Gastrocnemius medialis (tissue), 4 donors: ENCODE results near the gene HSPA1L. TPM values are rescaled to one million over a fixed set of nuclear protein-coding genes. Genes with fewer than 3 reads are reported as not detected.
A peak's percentile ranks its signal among the peaks of the same experiment; 100 is the strongest.
"Not testable (repeated sequence)": the region's sequence is repeated elsewhere in the genome, so short reads cannot be mapped to it uniquely, and the experiment has no call there.

ENCODE experiments used
- ATAC-seq, 2 donors: fragments of 150-250 bp; one replicate each; pipeline ENCODE4 v1.9.1; 2016
- DNase-seq, 2 donors: peaks; one replicate each; pipeline ENCODE4 v3.0.0-alpha.2; 2019
- H3K27ac ChIP-seq, 4 donors: fragments of 200-600 bp; sonication (generic); 1 replicate in 1 of 4; 2 replicates in 3 of 4; pipeline ENCODE4 v1.5.1; 2016 to 2018; ENCODE audit warnings: mild to moderate bottlenecking in 2 of 4, moderate library complexity in 1 of 4
- H3K27me3 ChIP-seq, 3 donors: fragments of 200-600 bp; sonication (generic) in 2 of 3; 1 replicate in 1 of 3; 2 replicates in 2 of 3; pipeline versions ENCODE4 v1.5.1 to v1.6.0; 2016 to 2019; ENCODE audit warnings: mild to moderate bottlenecking in 1 of 3, moderate library complexity in 1 of 3
- H3K36me3 ChIP-seq, 2 donors: fragments of 200-600 bp; sonication (generic) in 1 of 2; one replicate each; pipeline ENCODE4 v1.5.1; 2017 to 2018
- H3K4me1 ChIP-seq, 2 donors: fragments of 200-600 bp; sonication (generic) in 1 of 2; one replicate each; pipeline ENCODE4 v1.5.1; 2016 to 2017; ENCODE audit warnings: mild to moderate bottlenecking in 2 of 2
- H3K4me3 ChIP-seq, 4 donors: fragments of 200-600 bp; sonication (generic) in 3 of 4; 1 replicate in 1 of 4; 2 replicates in 3 of 4; pipeline ENCODE4 v1.5.1; 2016 to 2019; ENCODE audit warnings: mild to moderate bottlenecking in 2 of 4
- H3K9me3 ChIP-seq, 3 donors: fragments of 200-600 bp; sonication (generic) in 2 of 3; 1 replicate in 1 of 3; 2 replicates in 2 of 3; pipeline ENCODE4 v1.5.1; 2016 to 2019
- POLR2A ChIP-seq, 2 donors: fragments of 450-650 bp; IDR thresholded peaks; one replicate each; pipeline ENCODE4 v1.6.1; 2017; ENCODE audit warnings: antibody characterized with exemption in 2 of 2, mild to moderate bottlenecking in 2 of 2, moderate library complexity in 2 of 2
- in situ Hi-C, 4 donors: fragments of 200-750 bp; cut with MboI; loops; one replicate each; pipeline versions ENCODE4 v1.15.0 to v1.8.0; 2017; ENCODE audit warnings: low sequenced_read_pairs in 4 of 4
- intact Hi-C: fragments of 100-400 bp; cut with DNase I; formaldehyde crosslinking; loops from one replicate; pipeline ENCODE4 v1.15.1; 2023; ENCODE audit warnings: low total_unique reads
- total RNA-seq, 4 donors: library from RNA; depleted of rRNA; stranded (reverse); fragments of >200 nt; gene quantifications; one replicate each; pipeline versions ENCODE4 v1.1.0 to v1.2.3, GENCODE V29; 2016
- TF ChIP-seq, protein P1 (sequence below), 5 experiments: fragments of 450-650 bp in 3 of 5; fragments of 200-600 bp in 2 of 5; sonication (generic) in 2 of 5; IDR thresholded peaks in 4 of 5; conservative IDR thresholded peaks in 1 of 5; 1 replicate in 4 of 5; 2 replicates in 1 of 5; pipeline ENCODE4 v1.5.1; 2016 to 2019; ENCODE audit warnings: antibody characterized with exemption in 5 of 5, mild to moderate bottlenecking in 3 of 5, moderate library complexity in 3 of 5

The HSPA1L gene
- total RNA-seq: 1 to 10 TPM; 1.1 to 7.1 (median 3.5) TPM

DNA sequence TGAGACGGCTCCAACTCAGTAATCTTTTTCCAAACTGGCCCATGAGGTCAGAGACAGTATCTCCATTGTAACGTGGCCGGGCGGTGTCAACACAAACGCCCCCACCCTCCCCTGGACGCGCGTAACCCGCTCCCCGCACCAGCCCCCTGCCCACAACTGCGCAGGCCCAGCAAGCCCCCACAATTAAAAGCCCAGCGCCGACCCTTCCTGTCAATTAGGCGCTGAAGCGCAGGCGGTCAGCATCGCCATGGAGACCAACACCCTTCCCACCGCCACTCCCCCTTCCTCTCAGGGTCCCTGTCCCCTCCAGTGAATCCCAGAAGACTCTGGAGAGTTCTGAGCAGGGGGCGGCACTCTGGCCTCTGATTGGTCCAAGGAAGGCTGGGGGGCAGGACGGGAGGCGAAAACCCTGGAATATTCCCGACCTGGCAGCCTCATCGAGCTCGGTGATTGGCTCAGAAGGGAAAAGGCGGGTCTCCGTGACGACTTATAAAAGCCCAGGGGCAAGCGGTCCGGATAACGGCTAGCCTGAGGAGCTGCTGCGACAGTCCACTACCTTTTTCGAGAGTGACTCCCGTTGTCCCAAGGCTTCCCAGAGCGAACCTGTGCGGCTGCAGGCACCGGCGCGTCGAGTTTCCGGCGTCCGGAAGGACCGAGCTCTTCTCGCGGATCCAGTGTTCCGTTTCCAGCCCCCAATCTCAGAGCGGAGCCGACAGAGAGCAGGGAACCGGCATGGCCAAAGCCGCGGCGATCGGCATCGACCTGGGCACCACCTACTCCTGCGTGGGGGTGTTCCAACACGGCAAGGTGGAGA lies at the start of gene HSPA1L, which contains the start of gene HSPA1A:
Gene HSPA1L (minus strand): TSS at position 259 of the 814 bp plus-strand sequence. CDS start 3,311 bp downstream, outside the sequence.
Gene HSPA1A (plus strand): TSS at position 519 of the 814 bp plus-strand sequence. CDS start 214 bp downstream, at position 733.
- ATAC-seq (peak; percentile 61 to 62), DNase-seq (peak; percentile 95 to 97)
- Histone ChIP-seq H3K36me3 (no peaks in the 10 kb centered on the region), H3K27ac (peak within 1 kb of the TSS; percentile 99 to 100 (median 99)), H3K4me3 (peak within 1 kb of the TSS; percentile 52 to 78 (median 70)), H3K27me3 (no peaks in the 10 kb centered on the region), H3K4me1 (peaks cover 32 to 35% of the 10 kb centered on the region in 2 donors), H3K9me3 (no peaks in the 10 kb centered on the region)
- in situ Hi-C loops: loop anchor here in 1 of 4 donors (25.0 kb wide), 1 partner anchor 372 kb away; the partner anchor contains the start of genes AGER, AGPAT1, GPSM3 and PBX2
- intact Hi-C loops: loop anchor here (5.0 kb wide), 1 partner anchor 1927 kb away; no protein-coding TSS in a partner anchor
- TF ChIP-seq, protein P1, sequence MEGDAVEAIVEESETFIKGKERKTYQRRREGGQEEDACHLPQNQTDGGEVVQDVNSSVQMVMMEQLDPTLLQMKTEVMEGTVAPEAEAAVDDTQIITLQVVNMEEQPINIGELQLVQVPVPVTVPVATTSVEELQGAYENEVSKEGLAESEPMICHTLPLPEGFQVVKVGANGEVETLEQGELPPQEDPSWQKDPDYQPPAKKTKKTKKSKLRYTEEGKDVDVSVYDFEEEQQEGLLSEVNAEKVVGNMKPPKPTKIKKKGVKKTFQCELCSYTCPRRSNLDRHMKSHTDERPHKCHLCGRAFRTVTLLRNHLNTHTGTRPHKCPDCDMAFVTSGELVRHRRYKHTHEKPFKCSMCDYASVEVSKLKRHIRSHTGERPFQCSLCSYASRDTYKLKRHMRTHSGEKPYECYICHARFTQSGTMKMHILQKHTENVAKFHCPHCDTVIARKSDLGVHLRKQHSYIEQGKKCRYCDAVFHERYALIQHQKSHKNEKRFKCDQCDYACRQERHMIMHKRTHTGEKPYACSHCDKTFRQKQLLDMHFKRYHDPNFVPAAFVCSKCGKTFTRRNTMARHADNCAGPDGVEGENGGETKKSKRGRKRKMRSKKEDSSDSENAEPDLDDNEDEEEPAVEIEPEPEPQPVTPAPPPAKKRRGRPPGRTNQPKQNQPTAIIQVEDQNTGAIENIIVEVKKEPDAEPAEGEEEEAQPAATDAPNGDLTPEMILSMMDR (IDR thresholded peaks at IDR 0.05 in 4 of 5, conservative IDR thresholded peaks at IDR 0.05 in 1 of 5): no peak
- peak; percentile 100 for TF ChIP-seq POLR2A (IDR thresholded peaks at IDR 0.05)

DNA sequence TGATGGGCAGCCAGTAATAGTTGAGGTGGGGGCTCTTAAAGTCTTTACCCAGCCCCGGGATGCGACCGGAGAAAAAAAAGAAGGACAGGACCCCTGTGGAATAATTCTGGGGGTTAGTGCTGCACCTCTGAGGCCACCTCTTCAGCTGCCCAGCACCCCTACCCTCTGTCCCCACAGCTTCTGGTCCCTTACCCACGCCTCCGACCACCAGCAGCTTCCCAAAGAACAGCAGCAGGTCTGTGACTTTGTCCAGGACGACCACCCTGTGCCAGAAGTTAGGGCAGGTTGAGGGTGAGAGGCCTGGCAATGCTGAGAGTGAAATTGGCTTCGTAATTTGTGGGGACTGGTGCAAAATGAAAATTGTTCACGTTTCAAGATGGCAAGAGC lies 49.7 kb upstream of the HSPA1L start:
- Histone ChIP-seq H3K4me1 (peaks cover 20 to 22% of the 10 kb centered on the region in 2 donors), H3K27me3 (no peaks in the 10 kb centered on the region), H3K36me3 (peaks cover 0 to 16% of the 10 kb centered on the region in 2 donors), H3K9me3 (no peaks in the 10 kb centered on the region), H3K27ac (no peak overlapping the region), H3K4me3 (no peak overlapping the region)
- ATAC-seq (no peak), DNase-seq (no peak)
- TF ChIP-seq, protein P1 (IDR thresholded peaks at IDR 0.05 in 4 of 5, conservative IDR thresholded peaks at IDR 0.05 in 1 of 5): no peak
- TF ChIP-seq POLR2A (IDR thresholded peaks at IDR 0.05): no peak
- in situ Hi-C loops: loop anchor here in 1 of 4 donors (25.0 kb wide), 1 partner anchor 1422 kb away; the partner anchor contains the start of genes B3GALT4, PFDN6, RGL2 and WDR46
- intact Hi-C loops: loop anchor here (5.0 to 10.0 kb wide), 2 partner anchors 90 to 318 kb away; partner anchors contain the start of genes ATP6V1G2, NFKBIL1 and VWA7

DNA sequence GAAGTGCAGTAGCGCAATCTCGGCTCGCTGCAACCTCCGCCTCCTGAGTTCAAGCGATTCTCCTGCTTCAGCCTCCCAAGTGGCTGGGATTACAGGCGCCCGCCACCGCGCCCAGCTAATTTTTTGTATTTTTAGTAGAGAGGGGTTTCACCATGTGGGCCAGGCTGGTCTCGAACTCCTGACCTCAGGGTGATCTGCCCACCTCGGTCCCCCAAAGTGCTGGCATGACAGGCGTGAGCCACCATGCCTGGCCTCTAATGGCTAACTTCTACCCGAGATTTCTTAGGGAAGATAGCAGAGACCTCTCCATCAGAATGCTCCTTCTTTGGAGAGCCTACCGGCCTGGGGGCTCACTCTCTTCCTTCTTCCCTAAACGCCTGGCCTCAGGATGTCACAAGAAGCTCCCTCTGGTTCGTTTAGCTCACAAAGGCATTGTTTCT lies 49.1 kb upstream of the HSPA1L start:
- Histone ChIP-seq H3K4me1 (peaks cover 20 to 22% of the 10 kb centered on the region in 2 donors), H3K4me3 (peak overlapping the region; percentile 61 to 92 (median 73)), H3K36me3 (peaks cover 0 to 22% of the 10 kb centered on the region in 2 donors), H3K27ac (peak overlapping the region; percentile 68 to 90 (median 83))
- not testable (repeated sequence) for DNase-seq, H3K27me3 ChIP-seq, H3K9me3 ChIP-seq, ATAC-seq
- intact Hi-C loops (loop anchor here (5.0 to 10.0 kb wide), 2 partner anchors 89 to 317 kb away; partner anchors contain the start of genes ATP6V1G2, NFKBIL1 and VWA7), in situ Hi-C loops (loop anchor here in 1 of 4 donors (25.0 kb wide), 1 partner anchor 1423 kb away; the partner anchor contains the start of genes B3GALT4, PFDN6, RGL2 and WDR46)

DNA sequence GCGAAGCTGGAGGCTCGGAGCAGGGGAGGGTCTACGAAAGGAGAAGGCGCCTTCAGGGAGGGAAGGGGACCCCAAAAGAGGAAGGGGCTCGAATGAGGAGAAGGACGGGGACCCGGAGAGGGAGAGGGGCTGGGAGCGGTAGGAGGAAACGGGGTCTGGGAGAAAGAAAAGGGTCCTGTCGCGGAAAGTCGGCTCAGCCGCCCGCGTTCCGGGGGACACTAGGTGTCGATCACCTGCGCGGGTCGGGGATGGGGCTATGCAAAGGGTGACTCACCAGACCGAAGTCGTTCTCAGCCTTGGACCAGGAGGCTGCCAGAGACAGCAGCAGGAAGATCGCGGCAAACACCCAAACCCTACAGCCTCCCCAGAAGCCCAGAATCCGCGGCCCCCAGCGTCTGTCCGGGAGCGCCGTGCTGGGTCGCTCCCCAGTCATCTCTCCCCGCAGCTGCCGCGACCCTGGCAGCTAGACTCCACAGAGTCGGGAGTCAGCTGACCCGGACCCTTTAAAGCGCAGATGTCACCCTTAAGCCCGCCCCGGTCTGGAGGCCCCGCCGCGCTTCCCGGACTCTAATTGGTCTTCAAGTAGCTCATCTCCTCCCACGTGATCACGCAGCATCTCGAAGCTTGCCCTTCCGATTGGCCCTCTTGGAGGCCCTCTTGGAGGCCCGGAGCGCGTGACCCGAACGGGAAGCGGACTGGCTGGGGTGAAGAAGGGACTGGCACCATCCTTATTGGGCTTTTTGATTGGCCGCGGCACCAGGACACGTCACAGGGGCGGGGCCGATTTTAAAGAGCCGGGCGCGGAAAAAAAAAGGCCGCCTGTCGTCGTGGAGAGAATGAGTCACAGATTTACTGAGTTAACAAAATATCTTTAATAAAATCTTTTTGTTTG lies 47.5 kb upstream of the HSPA1L start, which contains the start of gene NEU1:
Gene NEU1 (minus strand): TSS at position 478 of the 892 bp plus-strand sequence. CDS start 45 bp downstream, at position 433.
- DNase-seq (peak; percentile 100), ATAC-seq (peak; percentile 97)
- Histone ChIP-seq H3K36me3 (peaks cover 0 to 36% of the 10 kb centered on the region in 2 donors), H3K4me1 (peaks cover 20 to 22% of the 10 kb centered on the region in 2 donors), H3K9me3 (no peaks in the 10 kb centered on the region), H3K27me3 (no peaks in the 10 kb centered on the region), H3K4me3 (peak within 1 kb of the TSS; percentile 69 to 92 (median 82)), H3K27ac (peak within 1 kb of the TSS; percentile 83 to 91 (median 88))
- in situ Hi-C loops: loop anchor here in 1 of 4 donors (25.0 kb wide), 1 partner anchor 1425 kb away; the partner anchor contains the start of genes B3GALT4, PFDN6, RGL2 and WDR46
- intact Hi-C loops: loop anchor here (1.0 to 10.0 kb wide), 6 partner anchors 28 to 315 kb away; partner anchors contain the start of genes ATP6V1G2, CSNK2B, EHMT2 and NFKBIL1
- TF ChIP-seq POLR2A (IDR thresholded peaks at IDR 0.05): peak; percentile 97 to 99
- TF ChIP-seq, protein P1 (IDR thresholded peaks at IDR 0.05 in 4 of 5, conservative IDR thresholded peaks at IDR 0.05 in 1 of 5): no peak
